SHP77 treated with DMSO at 0.1 percent for 48 hours (cell line): Measurements from ENCODE around the gene DCAF8L1.
"Not testable (repeated sequence)": the region's sequence is repeated elsewhere in the genome, so short reads cannot be mapped to it uniquely, and the experiment has no call there.

Experiments
- DNase-seq: peaks from one replicate; lab custom pipeline; 2025; lab: John Stamatoyannopoulos, UW

Gene DCAF8L1

GRCh38 chrX:27981349-27981748, at the start of gene DCAF8L1:
Gene DCAF8L1 (minus strand): TSS chrX:27981449. CDS start chrX:27981334, 115 bp downstream.
- DNase-seq: no peak

- DNase-seq: no peak
These were observed 41.1 kb upstream of the DCAF8L1 start for GRCh38 chrX:28022371-28022770.

- DNase-seq: no peak
These were observed 35.6 kb upstream of the DCAF8L1 start for GRCh38 chrX:28016823-28017222.

GRCh38 chrX:28015993-28016392, 34.7 kb upstream of the DCAF8L1 start:
- DNase-seq: no peak

GRCh38 chrX:28010875-28011274, 29.6 kb upstream of the DCAF8L1 start:
- no peak for DNase-seq

GRCh38 chrX:27998666-27999065, 17.4 kb upstream of the DCAF8L1 start:
- no peak for DNase-seq

GRCh38 chrX:27997622-27998021, 16.4 kb upstream of the DCAF8L1 start:
- no peak for DNase-seq

GRCh38 chrX:27996132-27996531, 14.9 kb upstream of the DCAF8L1 start:
- no peak for DNase-seq

- DNase-seq: no peak
These were observed 14.4 kb upstream of the DCAF8L1 start for GRCh38 chrX:27995611-27996010.

GRCh38 chrX:27987862-27988646, 6.8 kb upstream of the DCAF8L1 start:
- DNase-seq: no peak

GRCh38 chrX:27976934-27977333, 4.3 kb downstream of the DCAF8L1 start:
- not testable (repeated sequence) for DNase-seq

GRCh38 chrX:27976284-27976683, 5.0 kb downstream of the DCAF8L1 start:
- DNase-seq: no peak

- DNase-seq: no peak
These were observed 12.4 kb downstream of the DCAF8L1 start for GRCh38 chrX:27968878-27969277.

GRCh38 chrX:27968352-27968751, 12.9 kb downstream of the DCAF8L1 start:
- DNase-seq: no peak

- DNase-seq: no peak
These were observed 14.3 kb downstream of the DCAF8L1 start for GRCh38 chrX:27966955-27967354.

- no peak for DNase-seq
These were observed 14.8 kb downstream of the DCAF8L1 start for GRCh38 chrX:27966492-27966891.

GRCh38 chrX:27965348-27965747, 15.9 kb downstream of the DCAF8L1 start:
- DNase-seq: not testable (repeated sequence)

GRCh38 chrX:27964432-27964831, 16.8 kb downstream of the DCAF8L1 start:
- DNase-seq: no peak

- not testable (repeated sequence) for DNase-seq
These were observed 20.8 kb downstream of the DCAF8L1 start for GRCh38 chrX:27960410-27960809.

- no peak for DNase-seq
These were observed 28.1 kb downstream of the DCAF8L1 start for GRCh38 chrX:27953171-27953570.

GRCh38 chrX:27933361-27933760, 47.9 kb downstream of the DCAF8L1 start:
- DNase-seq: no peak
